ENCODE results near the gene SLC6A2.

Gene SLC6A2

GRCh38 chr16:55623640-55624039 lies 32.1 kb upstream of the SLC6A2 start:
- Histone ChIP-seq H3K4me1 (ENCODE audit: insufficient read depth, low read length) (no peaks in the 10 kb centered on the region), H3K9ac (ENCODE audit: low read depth, low read length) (no peak overlapping the region), H3K4me3 (ENCODE audit: low read depth in 1 of 2, low read length in 2 of 2) (no peak overlapping the region), H2AFZ (ENCODE audit: low read depth, low read length) (no peak overlapping the region), H4K20me1 (ENCODE audit: insufficient read depth, low read length) (no peaks in the 10 kb centered on the region), H3K27ac (ENCODE audit: low read length) (no peak overlapping the region), H3K79me2 (ENCODE audit: insufficient read depth, low read length) (no peaks in the 10 kb centered on the region), H3K4me2 (ENCODE audit: insufficient read depth, low read length) (no peak overlapping the region), H3K36me3 (ENCODE audit: insufficient read depth, low read length) (no peaks in the 10 kb centered on the region), H3K27me3 (ENCODE audit: insufficient read depth, low read length, poor library complexity) (no peaks in the 10 kb centered on the region), H3K9me3 (ENCODE audit: insufficient read depth, low read length, severe bottlenecking) (no peaks in the 10 kb centered on the region)
- TF ChIP-seq, protein P1, sequence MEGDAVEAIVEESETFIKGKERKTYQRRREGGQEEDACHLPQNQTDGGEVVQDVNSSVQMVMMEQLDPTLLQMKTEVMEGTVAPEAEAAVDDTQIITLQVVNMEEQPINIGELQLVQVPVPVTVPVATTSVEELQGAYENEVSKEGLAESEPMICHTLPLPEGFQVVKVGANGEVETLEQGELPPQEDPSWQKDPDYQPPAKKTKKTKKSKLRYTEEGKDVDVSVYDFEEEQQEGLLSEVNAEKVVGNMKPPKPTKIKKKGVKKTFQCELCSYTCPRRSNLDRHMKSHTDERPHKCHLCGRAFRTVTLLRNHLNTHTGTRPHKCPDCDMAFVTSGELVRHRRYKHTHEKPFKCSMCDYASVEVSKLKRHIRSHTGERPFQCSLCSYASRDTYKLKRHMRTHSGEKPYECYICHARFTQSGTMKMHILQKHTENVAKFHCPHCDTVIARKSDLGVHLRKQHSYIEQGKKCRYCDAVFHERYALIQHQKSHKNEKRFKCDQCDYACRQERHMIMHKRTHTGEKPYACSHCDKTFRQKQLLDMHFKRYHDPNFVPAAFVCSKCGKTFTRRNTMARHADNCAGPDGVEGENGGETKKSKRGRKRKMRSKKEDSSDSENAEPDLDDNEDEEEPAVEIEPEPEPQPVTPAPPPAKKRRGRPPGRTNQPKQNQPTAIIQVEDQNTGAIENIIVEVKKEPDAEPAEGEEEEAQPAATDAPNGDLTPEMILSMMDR (IDR thresholded peaks at IDR 0.05; ENCODE audit: borderline replicate concordance, extremely low read depth, low read length, poor library complexity, severe bottlenecking), result no peak
- TF ChIP-seq EZH2 (IDR thresholded peaks at IDR 0.05; ENCODE audit: borderline replicate concordance, low read depth, low read length, severe bottlenecking), result no peak
- ATAC-seq (ENCODE audit: insufficient read depth, low read depth) (no peak), DNase-seq (no peak)

DNA sequence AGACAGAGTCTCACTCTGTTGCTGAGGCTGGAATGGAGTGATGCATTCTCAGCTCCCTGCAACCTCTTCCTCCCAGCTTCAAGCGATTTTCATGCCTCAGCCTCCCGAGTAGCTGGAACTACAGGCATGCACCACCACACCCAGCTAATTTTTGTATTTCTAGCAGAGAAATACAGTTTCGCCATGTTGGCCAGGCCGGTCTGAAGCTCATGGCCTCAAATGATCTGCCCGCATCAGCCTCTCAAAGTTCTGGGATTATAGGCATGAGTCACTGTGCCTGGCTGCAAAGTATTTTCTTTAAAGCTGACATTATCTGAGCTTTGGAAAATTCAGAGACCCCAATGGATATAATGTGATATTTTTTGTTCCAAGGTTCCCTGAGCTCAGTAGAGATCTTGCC lies 31.1 kb upstream of the SLC6A2 start:
- Histone ChIP-seq H4K20me1 (ENCODE audit: insufficient read depth, low read length) (no peaks in the 10 kb centered on the region), H3K9me3 (ENCODE audit: insufficient read depth, low read length, severe bottlenecking) (no peaks in the 10 kb centered on the region), H3K4me2 (ENCODE audit: insufficient read depth, low read length) (no peak overlapping the region), H3K79me2 (ENCODE audit: insufficient read depth, low read length) (no peaks in the 10 kb centered on the region), H3K4me3 (ENCODE audit: low read depth in 1 of 2, low read length in 2 of 2) (no peak overlapping the region), H3K27ac (ENCODE audit: low read length) (no peak overlapping the region), H3K36me3 (ENCODE audit: insufficient read depth, low read length) (no peaks in the 10 kb centered on the region), H3K27me3 (ENCODE audit: insufficient read depth, low read length, poor library complexity) (no peaks in the 10 kb centered on the region), H3K4me1 (ENCODE audit: insufficient read depth, low read length) (no peaks in the 10 kb centered on the region), H3K9ac (ENCODE audit: low read depth, low read length) (no peak overlapping the region), H2AFZ (ENCODE audit: low read depth, low read length) (no peak overlapping the region)
- no peak for TF ChIP-seq EZH2 (IDR thresholded peaks at IDR 0.05; ENCODE audit: borderline replicate concordance, low read depth, low read length, severe bottlenecking)
- TF ChIP-seq, protein P1 (IDR thresholded peaks at IDR 0.05; ENCODE audit: borderline replicate concordance, extremely low read depth, low read length, poor library complexity, severe bottlenecking), result no peak
- DNase-seq, result no peak
- ATAC-seq (ENCODE audit: insufficient read depth, low read depth), result no peak

- H3K36me3 ChIP-seq (ENCODE audit: insufficient read depth, low read length), result no peaks in the 10 kb centered on the region
- H3K79me2 ChIP-seq (ENCODE audit: insufficient read depth, low read length), result no peaks in the 10 kb centered on the region
- no peaks in the 10 kb centered on the region for H3K9me3 ChIP-seq (ENCODE audit: insufficient read depth, low read length, severe bottlenecking)
- no peak overlapping the region for H3K27ac ChIP-seq (ENCODE audit: low read length)
- no peak overlapping the region for H3K4me2 ChIP-seq (ENCODE audit: insufficient read depth, low read length)
- H3K9ac ChIP-seq (ENCODE audit: low read depth, low read length), result no peak overlapping the region
- H3K4me1 ChIP-seq (ENCODE audit: insufficient read depth, low read length), result no peaks in the 10 kb centered on the region
- DNase-seq, result no peak
- H3K27me3 ChIP-seq (ENCODE audit: insufficient read depth, low read length, poor library complexity), result no peaks in the 10 kb centered on the region
- H4K20me1 ChIP-seq (ENCODE audit: insufficient read depth, low read length), result no peaks in the 10 kb centered on the region
- H2AFZ ChIP-seq (ENCODE audit: low read depth, low read length), result no peak overlapping the region
- no peak overlapping the region for H3K4me3 ChIP-seq (ENCODE audit: low read depth in 1 of 2, low read length in 2 of 2)
- TF ChIP-seq, protein P1 (IDR thresholded peaks at IDR 0.05; ENCODE audit: borderline replicate concordance, extremely low read depth, low read length, poor library complexity, severe bottlenecking), result no peak
- no peak for TF ChIP-seq EZH2 (IDR thresholded peaks at IDR 0.05; ENCODE audit: borderline replicate concordance, low read depth, low read length, severe bottlenecking)
- no peak for ATAC-seq (ENCODE audit: insufficient read depth, low read depth)
Measured at GRCh38 chr16:55625843-55626242, 29.9 kb upstream of the SLC6A2 start.

Measured in DND-41 (cell line).